GM12878 (cell line): Measurements from ENCODE around the gene MYLK4.

Source experiments
- EZH2 ChIP-seq: IDR thresholded peaks from 2 replicates; pipeline ENCODE4 v1.6.1; 2012; ENCODE audit warnings: low read depth, mild to moderate bottlenecking, control low read depth, inconsistent platforms, low read length, borderline replicate concordance; ENCODE audit not compliant: control insufficient read depth
- POLR2AphosphoS5 ChIP-seq: IDR thresholded peaks from 2 replicates; pipeline ENCODE4 v1.6.1; 2011; ENCODE audit warnings: mild to moderate bottlenecking, low read length, inconsistent platforms
- SMAD1 ChIP-seq: fragments of 450-650 bp; IDR thresholded peaks from 2 replicates; pipeline ENCODE4 v1.6.1; 2018; ENCODE audit warnings: mild to moderate bottlenecking, low read depth; ENCODE audit not compliant: partially characterized antibody
- SP1 ChIP-seq: IDR thresholded peaks from one replicate; pipeline ENCODE4 v1.6.1; 2011; ENCODE audit warnings: low read depth, low read length
- TAF1 ChIP-seq: IDR thresholded peaks from 2 replicates; pipeline ENCODE4 v1.6.1; 2011; ENCODE audit warnings: mild to moderate bottlenecking, low read depth, low read length, borderline replicate concordance
- TF ChIP-seq, protein P1 (sequence below), 3 experiments: IDR thresholded peaks in 2 of 3; conservative IDR thresholded peaks in 1 of 3; 2 replicates each; pipeline ENCODE4 v1.5.1; 2011; ENCODE audit warnings: low read depth in 3 of 3, low read length in 3 of 3, mild to moderate bottlenecking in 3 of 3, control low read depth in 2 of 3, moderate library complexity in 2 of 3, inconsistent platforms in 1 of 3, mixed read lengths in 1 of 3; ENCODE audit not compliant: control insufficient read depth in 2 of 3, insufficient read depth in 1 of 3; ENCODE audit errors: extremely low read depth in 1 of 3

DNA sequence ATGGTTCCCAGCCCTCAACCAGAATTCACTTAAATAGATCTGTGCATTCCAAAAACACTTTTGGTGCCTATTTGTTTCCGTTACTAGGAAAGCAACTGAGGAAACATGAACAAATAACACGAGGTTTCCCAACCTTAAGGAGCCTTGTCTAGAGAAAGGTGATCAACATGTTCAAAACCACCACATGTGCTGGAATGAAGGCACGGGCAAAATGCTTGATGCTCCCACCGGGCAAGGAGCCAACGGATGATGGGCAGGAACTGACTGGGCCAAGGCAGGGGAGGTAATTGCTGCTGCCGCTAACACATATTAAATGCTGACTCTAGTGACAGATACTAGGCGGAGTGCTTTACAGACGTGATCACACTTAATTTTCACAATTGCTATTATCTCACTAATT lies 2.5 kb downstream of the MYLK4 start:
- TF ChIP-seq EZH2 (no peak), POLR2AphosphoS5 (no peak), SMAD1 (no peak), TAF1 (no peak), SP1 (no peak)
- TF ChIP-seq, protein P1, sequence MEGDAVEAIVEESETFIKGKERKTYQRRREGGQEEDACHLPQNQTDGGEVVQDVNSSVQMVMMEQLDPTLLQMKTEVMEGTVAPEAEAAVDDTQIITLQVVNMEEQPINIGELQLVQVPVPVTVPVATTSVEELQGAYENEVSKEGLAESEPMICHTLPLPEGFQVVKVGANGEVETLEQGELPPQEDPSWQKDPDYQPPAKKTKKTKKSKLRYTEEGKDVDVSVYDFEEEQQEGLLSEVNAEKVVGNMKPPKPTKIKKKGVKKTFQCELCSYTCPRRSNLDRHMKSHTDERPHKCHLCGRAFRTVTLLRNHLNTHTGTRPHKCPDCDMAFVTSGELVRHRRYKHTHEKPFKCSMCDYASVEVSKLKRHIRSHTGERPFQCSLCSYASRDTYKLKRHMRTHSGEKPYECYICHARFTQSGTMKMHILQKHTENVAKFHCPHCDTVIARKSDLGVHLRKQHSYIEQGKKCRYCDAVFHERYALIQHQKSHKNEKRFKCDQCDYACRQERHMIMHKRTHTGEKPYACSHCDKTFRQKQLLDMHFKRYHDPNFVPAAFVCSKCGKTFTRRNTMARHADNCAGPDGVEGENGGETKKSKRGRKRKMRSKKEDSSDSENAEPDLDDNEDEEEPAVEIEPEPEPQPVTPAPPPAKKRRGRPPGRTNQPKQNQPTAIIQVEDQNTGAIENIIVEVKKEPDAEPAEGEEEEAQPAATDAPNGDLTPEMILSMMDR (IDR thresholded peaks at IDR 0.05 in 2 of 3, conservative IDR thresholded peaks at IDR 0.05 in 1 of 3; ENCODE audit: control insufficient read depth in 2 of 3, extremely low read depth in 1 of 3, insufficient read depth in 1 of 3, low read depth in 3 of 3, low read length in 3 of 3) = no peak
